ENCODE measurements around the gene NT5C2. TPM values are rescaled to one million over a fixed set of nuclear protein-coding genes. Genes with fewer than 3 reads are reported as not detected.

NT5C2 gene
- total and polyA plus RNA-seq, 2 experiments from 2014 or later: 52.6 to 69.0 TPM

DNA sequence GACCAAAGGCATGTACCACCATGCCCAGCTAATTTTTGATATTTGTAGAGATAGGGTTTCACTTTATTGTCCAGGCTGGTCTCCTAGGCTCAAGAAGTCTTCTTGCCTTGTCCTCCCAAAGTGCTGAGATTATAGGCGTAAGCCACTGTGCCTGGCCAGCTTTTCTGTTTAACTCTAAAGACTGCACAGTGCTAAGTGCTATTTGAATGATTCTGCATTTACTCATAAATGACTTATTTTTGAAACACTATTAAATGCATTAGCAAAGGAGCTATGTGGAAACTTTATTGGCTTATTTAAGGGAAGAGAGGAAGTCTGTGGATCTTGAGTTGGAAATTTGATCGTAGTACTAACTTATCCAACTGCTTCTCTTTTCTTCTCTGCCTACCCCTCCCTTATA, 89.1 kb downstream of the NT5C2 start:
- Histone ChIP-seq H3K4me3 (no peak overlapping the region), H3K36me3 (ENCODE audit: low read depth) (peaks cover 51% of the 10 kb centered on the region)
- in situ Hi-C loops (cut with MboI): no loop called here

DNA sequence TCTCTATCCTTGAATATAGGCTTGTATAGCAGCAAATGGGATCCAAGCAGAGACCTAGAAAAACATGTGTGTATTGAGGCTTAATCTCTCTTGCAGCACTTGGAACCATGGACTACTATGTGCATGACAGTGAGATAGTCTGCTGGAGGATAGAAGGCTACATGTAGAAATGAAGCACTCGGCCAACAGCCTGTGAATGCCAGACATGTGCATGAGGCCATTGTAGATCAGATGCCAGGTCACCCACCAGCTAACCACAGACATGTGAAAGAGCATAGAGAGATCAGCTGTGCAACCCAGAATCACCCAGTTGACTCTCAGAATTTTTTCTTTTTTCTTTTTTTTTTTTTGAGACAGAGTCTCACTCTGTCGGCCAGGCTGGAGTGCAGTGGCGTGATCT, 90.9 kb downstream of the NT5C2 start:
- Histone ChIP-seq H3K9me2 (ENCODE audit: insufficient read depth) (no peaks in the 10 kb centered on the region), H3K79me2 (ENCODE audit: insufficient read depth) (peaks cover 22% of the 10 kb centered on the region), H3F3A (ENCODE audit: insufficient read depth) (no peaks in the 10 kb centered on the region), H3K4me1 (ENCODE audit: insufficient read depth) (no peaks in the 10 kb centered on the region), H3K4me3 (no peak overlapping the region), H3K27me3 (replicated peaks; ENCODE audit: insufficient read depth) (no peaks in the 10 kb centered on the region), H3K9me3 (ENCODE audit: low read depth) (no peaks in the 10 kb centered on the region), H3K27ac (no peak overlapping the region), H2AFZ (no peak overlapping the region), H3K9ac (no peak overlapping the region), H3K36me3 (ENCODE audit: low read depth) (peaks cover 69% of the 10 kb centered on the region), H4K20me1 (ENCODE audit: insufficient read depth) (no peaks in the 10 kb centered on the region), H3K4me2 (ENCODE audit: unreplicated experiment) (no peak overlapping the region)
- WGBS, 2 experiments (ENCODE audit: low coverage in 1 of 2, low lambda C conversion rate in 2 of 2, missing lambda C conversion rate in 2 of 2): 94 to 98% methylated on average over 3 of the region's 3 CpGs
- TF ChIP-seq EZH2 (IDR thresholded peaks at IDR 0.05; ENCODE audit: insufficient read depth, poor library complexity, severe bottlenecking) (no peak), EZH2phosphoT487 (IDR thresholded peaks at IDR 0.05; ENCODE audit: insufficient read depth, low read depth) (no peak)
- in situ Hi-C loops (cut with MboI): no loop called here
- DNase-seq: no peak

More for the DNA sequence above, 89.1 kb downstream of the NT5C2 start:
- no peaks in the 10 kb centered on the region for H4K20me1 ChIP-seq (ENCODE audit: insufficient read depth)
- 95 to 97% methylated on average over 2 of the region's 2 CpGs for WGBS, 2 experiments (ENCODE audit: low coverage in 1 of 2, low lambda C conversion rate in 2 of 2, missing lambda C conversion rate in 2 of 2)
- no peaks in the 10 kb centered on the region for H3K9me3 ChIP-seq (ENCODE audit: low read depth)
- H3K4me1 ChIP-seq (ENCODE audit: insufficient read depth): no peaks in the 10 kb centered on the region
- H3K4me2 ChIP-seq (ENCODE audit: unreplicated experiment): no peak overlapping the region
- H3K27ac ChIP-seq: no peak overlapping the region
- H3K9me2 ChIP-seq (ENCODE audit: insufficient read depth): no peaks in the 10 kb centered on the region
- H2AFZ ChIP-seq: no peak overlapping the region
- H3K9ac ChIP-seq: no peak overlapping the region
- no peak for DNase-seq
- H3K79me2 ChIP-seq (ENCODE audit: insufficient read depth): peaks cover 39% of the 10 kb centered on the region
- TF ChIP-seq EZH2phosphoT487 (IDR thresholded peaks at IDR 0.05; ENCODE audit: insufficient read depth, low read depth) (no peak), EZH2 (IDR thresholded peaks at IDR 0.05; ENCODE audit: insufficient read depth, poor library complexity, severe bottlenecking) (no peak)
- H3K27me3 ChIP-seq (replicated peaks; ENCODE audit: insufficient read depth): no peaks in the 10 kb centered on the region
- H3F3A ChIP-seq (ENCODE audit: insufficient read depth): no peaks in the 10 kb centered on the region

DNA sequence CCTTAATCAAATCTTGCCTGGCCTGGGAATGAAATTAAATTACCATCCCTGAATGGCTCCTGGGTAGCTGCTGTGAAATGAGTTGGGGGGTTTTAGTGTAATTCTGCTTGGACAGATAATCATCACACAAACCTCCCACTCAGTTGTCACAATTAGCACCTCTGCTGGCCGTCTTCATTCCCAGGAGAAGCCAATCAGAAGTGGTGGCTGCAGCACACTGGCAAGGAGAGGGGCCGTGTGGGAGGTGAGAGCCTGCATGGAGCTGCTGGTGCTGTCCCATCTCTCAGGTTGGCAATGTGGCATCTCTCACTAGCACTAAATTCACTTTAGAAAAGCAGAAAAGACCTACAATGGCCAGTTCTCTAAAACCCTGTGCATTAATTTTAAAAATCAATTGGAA, 92.5 kb downstream of the NT5C2 start:
- Histone ChIP-seq H3K4me2 (ENCODE audit: unreplicated experiment) (no peak overlapping the region), H3K9me2 (ENCODE audit: insufficient read depth) (no peaks in the 10 kb centered on the region), H4K20me1 (ENCODE audit: insufficient read depth) (no peaks in the 10 kb centered on the region), H3K79me2 (ENCODE audit: insufficient read depth) (peaks cover 8% of the 10 kb centered on the region), H3K9ac (no peak overlapping the region), H3K27ac (no peak overlapping the region), H3K36me3 (ENCODE audit: low read depth) (peaks cover 74% of the 10 kb centered on the region), H3K9me3 (ENCODE audit: low read depth) (no peaks in the 10 kb centered on the region), H3K4me1 (ENCODE audit: insufficient read depth) (no peaks in the 10 kb centered on the region), H2AFZ (no peak overlapping the region), H3K27me3 (replicated peaks; ENCODE audit: insufficient read depth) (no peaks in the 10 kb centered on the region), H3K4me3 (no peak overlapping the region), H3F3A (ENCODE audit: insufficient read depth) (no peaks in the 10 kb centered on the region)
- 61 to 65% methylated on average over 2 of the region's 2 CpGs for WGBS, 2 experiments (ENCODE audit: low coverage in 1 of 2, low lambda C conversion rate in 2 of 2, missing lambda C conversion rate in 2 of 2)
- in situ Hi-C loops (cut with MboI): no loop called here
- DNase-seq: no peak
- no peak for TF ChIP-seq EZH2phosphoT487 (IDR thresholded peaks at IDR 0.05; ENCODE audit: insufficient read depth, low read depth)
- no peak for TF ChIP-seq EZH2 (IDR thresholded peaks at IDR 0.05; ENCODE audit: insufficient read depth, poor library complexity, severe bottlenecking)

GRCh38 chr10:103098240-103098639, 94.8 kb downstream of the NT5C2 start:
- no peaks in the 10 kb centered on the region for H4K20me1 ChIP-seq (ENCODE audit: insufficient read depth)
- 0 out of 2 replicates have a peak, but pooled peaks cover 3% of the 10 kb centered on the region for H3K79me2 ChIP-seq (ENCODE audit: insufficient read depth)
- peaks cover 76% of the 10 kb centered on the region for H3K36me3 ChIP-seq (ENCODE audit: low read depth)
- H3K9ac ChIP-seq: no peak overlapping the region
- no peaks in the 10 kb centered on the region for H3K27me3 ChIP-seq (replicated peaks; ENCODE audit: insufficient read depth)
- no peaks in the 10 kb centered on the region for H3K4me1 ChIP-seq (ENCODE audit: insufficient read depth)
- H3F3A ChIP-seq (ENCODE audit: insufficient read depth): no peaks in the 10 kb centered on the region
- H2AFZ ChIP-seq: no peak overlapping the region
- DNase-seq: no peak
- TF ChIP-seq EZH2phosphoT487 (IDR thresholded peaks at IDR 0.05; ENCODE audit: insufficient read depth, low read depth): no peak
- no peak for TF ChIP-seq EZH2 (IDR thresholded peaks at IDR 0.05; ENCODE audit: insufficient read depth, poor library complexity, severe bottlenecking)
- no peaks in the 10 kb centered on the region for H3K9me2 ChIP-seq (ENCODE audit: insufficient read depth)
- H3K9me3 ChIP-seq (ENCODE audit: low read depth): no peaks in the 10 kb centered on the region
- no peak overlapping the region for H3K27ac ChIP-seq
- no peak overlapping the region for H3K4me3 ChIP-seq
- no peak overlapping the region for H3K4me2 ChIP-seq (ENCODE audit: unreplicated experiment)
- in situ Hi-C loops (cut with MboI): no loop called here

GRCh38 chr10:103096130-103096529, 96.9 kb downstream of the NT5C2 start:
- no peak overlapping the region for H3K4me2 ChIP-seq (ENCODE audit: unreplicated experiment)
- no peaks in the 10 kb centered on the region for H3K27me3 ChIP-seq (replicated peaks; ENCODE audit: insufficient read depth)
- H4K20me1 ChIP-seq (ENCODE audit: insufficient read depth): no peaks in the 10 kb centered on the region
- no peaks in the 10 kb centered on the region for H3K9me3 ChIP-seq (ENCODE audit: low read depth)
- no peak for TF ChIP-seq EZH2phosphoT487 (IDR thresholded peaks at IDR 0.05; ENCODE audit: insufficient read depth, low read depth)
- TF ChIP-seq EZH2 (IDR thresholded peaks at IDR 0.05; ENCODE audit: insufficient read depth, poor library complexity, severe bottlenecking): no peak
- in situ Hi-C loops (cut with MboI): no loop called here
- no peaks in the 10 kb centered on the region for H3K79me2 ChIP-seq (ENCODE audit: insufficient read depth)
- H3K9me2 ChIP-seq (ENCODE audit: insufficient read depth): no peaks in the 10 kb centered on the region
- 97% methylated on average over 3 of the region's 3 CpGs for WGBS, 2 experiments (ENCODE audit: low coverage in 1 of 2, low lambda C conversion rate in 2 of 2, missing lambda C conversion rate in 2 of 2)
- DNase-seq: no peak
- no peaks in the 10 kb centered on the region for H3F3A ChIP-seq (ENCODE audit: insufficient read depth)
- H2AFZ ChIP-seq: no peak overlapping the region
- H3K4me3 ChIP-seq: no peak overlapping the region
- H3K36me3 ChIP-seq (ENCODE audit: low read depth): peaks cover 91% of the 10 kb centered on the region
- no peak overlapping the region for H3K9ac ChIP-seq
- no peak overlapping the region for H3K27ac ChIP-seq
- no peaks in the 10 kb centered on the region for H3K4me1 ChIP-seq (ENCODE audit: insufficient read depth)

All from GM23248 (cell line).